Measurements from ENCODE around the gene SERTAD2.

DNA sequence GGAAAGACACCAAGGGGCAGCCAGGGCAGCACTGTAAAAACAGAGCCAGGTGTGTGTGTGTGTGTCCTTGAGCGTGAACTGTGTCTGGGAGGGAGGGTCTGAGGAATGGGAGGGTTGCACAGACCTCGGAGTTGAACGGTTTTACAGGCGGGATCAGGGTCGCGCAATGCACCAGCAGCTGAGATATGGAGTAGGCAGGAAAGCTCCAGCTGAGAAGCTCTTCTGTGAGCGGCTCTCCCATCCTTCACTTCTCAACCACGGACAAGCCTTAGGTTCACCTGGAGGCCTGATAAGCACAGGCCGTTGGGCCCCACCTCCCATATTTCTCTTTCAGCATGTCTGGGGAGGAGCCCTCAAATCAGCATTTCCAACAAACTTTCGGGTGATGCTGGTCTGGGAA lies 12.1 kb downstream of the SERTAD2 start:
- TF ChIP-seq POLR2A (IDR thresholded peaks at IDR 0.05) = no peak
- TF ChIP-seq, protein P1, sequence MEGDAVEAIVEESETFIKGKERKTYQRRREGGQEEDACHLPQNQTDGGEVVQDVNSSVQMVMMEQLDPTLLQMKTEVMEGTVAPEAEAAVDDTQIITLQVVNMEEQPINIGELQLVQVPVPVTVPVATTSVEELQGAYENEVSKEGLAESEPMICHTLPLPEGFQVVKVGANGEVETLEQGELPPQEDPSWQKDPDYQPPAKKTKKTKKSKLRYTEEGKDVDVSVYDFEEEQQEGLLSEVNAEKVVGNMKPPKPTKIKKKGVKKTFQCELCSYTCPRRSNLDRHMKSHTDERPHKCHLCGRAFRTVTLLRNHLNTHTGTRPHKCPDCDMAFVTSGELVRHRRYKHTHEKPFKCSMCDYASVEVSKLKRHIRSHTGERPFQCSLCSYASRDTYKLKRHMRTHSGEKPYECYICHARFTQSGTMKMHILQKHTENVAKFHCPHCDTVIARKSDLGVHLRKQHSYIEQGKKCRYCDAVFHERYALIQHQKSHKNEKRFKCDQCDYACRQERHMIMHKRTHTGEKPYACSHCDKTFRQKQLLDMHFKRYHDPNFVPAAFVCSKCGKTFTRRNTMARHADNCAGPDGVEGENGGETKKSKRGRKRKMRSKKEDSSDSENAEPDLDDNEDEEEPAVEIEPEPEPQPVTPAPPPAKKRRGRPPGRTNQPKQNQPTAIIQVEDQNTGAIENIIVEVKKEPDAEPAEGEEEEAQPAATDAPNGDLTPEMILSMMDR (IDR thresholded peaks at IDR 0.05) = no peak

All from thyroid gland (tissue), 4 donors.